ENCODE measurements around the gene GRM7. TPM values are rescaled to one million over a fixed set of nuclear protein-coding genes. Genes with fewer than 3 reads are reported as not detected.

GRM7 gene
- polyA plus RNA-seq, 3 donors, result not detected

- H3K4me1 ChIP-seq (ENCODE audit: control insufficient read depth in 1 of 2, insufficient read depth in 2 of 2, low read length in 2 of 2), result no peaks in the 10 kb centered on the region
- H3K79me2 ChIP-seq (ENCODE audit: insufficient read depth, low read length), result no peaks in the 10 kb centered on the region
- H3K4me2 ChIP-seq (replicated peaks; ENCODE audit: extremely low read depth, low read length, poor library complexity, severe bottlenecking), result no peak overlapping the region
- no peak overlapping the region for H3K9ac ChIP-seq (ENCODE audit: insufficient read depth, low read length, poor library complexity, severe bottlenecking)
- Mint-ChIP-seq H3K9me3 (peaks cover 0 to 4% (median 3%) of the 10 kb centered on the region in 7 donors), H3K4me3 (no peak overlapping the region), H3K36me3 (no peaks in the 10 kb centered on the region), H3K4me1 (no peaks in the 10 kb centered on the region), H3K27me3 (ENCODE audit: low read depth in 3 of 3) (no peaks in the 10 kb centered on the region), H3K27ac (no peak overlapping the region)
- H2AFZ ChIP-seq (ENCODE audit: insufficient read depth, low read depth, low read length, poor library complexity, severe bottlenecking), result no peak overlapping the region
- H3K36me3 ChIP-seq (replicated peaks in 1 of 2; ENCODE audit: control insufficient read depth in 1 of 2, insufficient read depth in 2 of 2, low read length in 2 of 2), result no peaks in the 10 kb centered on the region
- H3K27ac ChIP-seq (ENCODE audit: low read depth in 1 of 2, low read length in 2 of 2), result no peak overlapping the region
- no peak for TF ChIP-seq CTCF (IDR thresholded peaks at IDR 0.05)
- H3K9me3 ChIP-seq (replicated peaks in 1 of 2; ENCODE audit: control insufficient read depth in 1 of 2, insufficient read depth in 1 of 2, low read length in 2 of 2), result peaks cover 0 to 4% of the 10 kb centered on the region in 2 donors
- no peak overlapping the region for H3K4me3 ChIP-seq (replicated peaks in 1 of 3; ENCODE audit: low read depth in 2 of 3, low read length in 3 of 3)
- no CpG with 5 or more reads among the region's 1 CpG for WGBS (ENCODE audit: insufficient coverage)
- no peak for DNase-seq
- no peaks in the 10 kb centered on the region for H3K27me3 ChIP-seq (ENCODE audit: control insufficient read depth in 2 of 2, insufficient read depth in 2 of 2, low read length in 2 of 2)
- intact Hi-C loops (cut with micrococcal nuclease), result no loop called here
- no peaks in the 10 kb centered on the region for H4K20me1 ChIP-seq (ENCODE audit: insufficient read depth, low read length)
Observed at GRCh38 chr3:7428206-7428718, 567.3 kb downstream of the GRM7 start.

- H2AFZ ChIP-seq (ENCODE audit: insufficient read depth, low read depth, low read length, poor library complexity, severe bottlenecking), result no peak overlapping the region
- H3K9me3 Mint-ChIP-seq, result peaks cover 0 to 12% (median 6%) of the 10 kb centered on the region in 7 donors
Observed at GRCh38 chr3:7432610-7433009, 571.7 kb downstream of the GRM7 start.

More at GRCh38 chr3:7432610-7433009, 571.7 kb downstream of the GRM7 start:
- intact Hi-C loops (cut with micrococcal nuclease), result no loop called here
- Histone ChIP-seq H3K4me2 (replicated peaks; ENCODE audit: extremely low read depth, low read length, poor library complexity, severe bottlenecking) (no peak overlapping the region), H3K79me2 (ENCODE audit: insufficient read depth, low read length) (no peaks in the 10 kb centered on the region), H3K9ac (ENCODE audit: insufficient read depth, low read length, poor library complexity, severe bottlenecking) (no peak overlapping the region), H4K20me1 (ENCODE audit: insufficient read depth, low read length) (no peaks in the 10 kb centered on the region), H3K4me1 (ENCODE audit: control insufficient read depth in 1 of 2, insufficient read depth in 2 of 2, low read length in 2 of 2) (no peaks in the 10 kb centered on the region), H3K9me3 (replicated peaks in 1 of 2; ENCODE audit: control insufficient read depth in 1 of 2, insufficient read depth in 1 of 2, low read length in 2 of 2) (peaks cover 0 to 6% of the 10 kb centered on the region in 2 donors), H3K36me3 (replicated peaks in 1 of 2; ENCODE audit: control insufficient read depth in 1 of 2, insufficient read depth in 2 of 2, low read length in 2 of 2) (no peaks in the 10 kb centered on the region), H3K4me3 (replicated peaks in 1 of 3; ENCODE audit: low read depth in 2 of 3, low read length in 3 of 3) (no peak overlapping the region), H3K27ac (ENCODE audit: low read depth in 1 of 2, low read length in 2 of 2) (no peak overlapping the region), H3K27me3 (ENCODE audit: control insufficient read depth in 2 of 2, insufficient read depth in 2 of 2, low read length in 2 of 2) (no peaks in the 10 kb centered on the region)
- no peaks in the 10 kb centered on the region for H3K4me1 Mint-ChIP-seq
- H3K27me3 Mint-ChIP-seq (ENCODE audit: low read depth in 3 of 3), result no peaks in the 10 kb centered on the region
- no peaks in the 10 kb centered on the region for H3K36me3 Mint-ChIP-seq
- WGBS (ENCODE audit: insufficient coverage), result 80% methylated on average over 1 of the region's 2 CpGs
- no peak overlapping the region for H3K27ac Mint-ChIP-seq
- TF ChIP-seq CTCF (IDR thresholded peaks at IDR 0.05), result no peak
- H3K4me3 Mint-ChIP-seq, result no peak overlapping the region
- DNase-seq, result no peak

Data from CD14-positive monocyte (primary cell).